GM19238 (cell line): ENCODE results near the gene BBS4.
A peak's percentile ranks its signal among the peaks of the same experiment; 100 is the strongest.

Experiments
- DNase-seq: peaks from one replicate; pipeline ENCODE4 v3.0.0; 2011; ENCODE audit warnings: low spot score; ENCODE audit not compliant: insufficient read length

Gene BBS4

GRCh38 chr15:72760590-72761260, 74.7 kb downstream of the BBS4 start:
- no peak for DNase-seq

GRCh38 chr15:72764656-72765055, 78.6 kb downstream of the BBS4 start:
- no peak for DNase-seq

GRCh38 chr15:72766025-72766424, 80.0 kb downstream of the BBS4 start:
- no peak for DNase-seq

GRCh38 chr15:72766780-72767179, 80.8 kb downstream of the BBS4 start:
- DNase-seq = no peak

- no peak for DNase-seq
Measured at GRCh38 chr15:72770673-72771328, 84.8 kb downstream of the BBS4 start.

GRCh38 chr15:72771329-72771725, 85.3 kb downstream of the BBS4 start:
- DNase-seq = no peak

- no peak for DNase-seq
Measured at GRCh38 chr15:72774696-72775383, 88.8 kb downstream of the BBS4 start.

- DNase-seq = no peak
Measured at GRCh38 chr15:72778796-72779195, 92.8 kb downstream of the BBS4 start.

- no peak for DNase-seq
Measured at GRCh38 chr15:72781631-72782030, 95.6 kb downstream of the BBS4 start.

- DNase-seq = no peak
Measured at GRCh38 chr15:72782274-72783003, 96.4 kb downstream of the BBS4 start.

GRCh38 chr15:72783004-72783639, 97.1 kb downstream of the BBS4 start:
- no peak for DNase-seq

- DNase-seq = peak; percentile 86
Measured at GRCh38 chr15:72783640-72784455, 97.8 kb downstream of the BBS4 start, which contains the start of gene ADPGK. Gene ADPGK, minus strand, starts transcription at chr15:72783758. Its CDS starts 67 bp downstream, at chr15:72783691.

GRCh38 chr15:72784456-72784876, 98.5 kb downstream of the BBS4 start:
- DNase-seq = no peak

GRCh38 chr15:72785432-72785831, 99.4 kb downstream of the BBS4 start:
- no peak for DNase-seq

GRCh38 chr15:72785841-72786240, 99.8 kb downstream of the BBS4 start:
- DNase-seq = no peak

- DNase-seq = no peak
Measured at GRCh38 chr15:72786242-72786641, 100.2 kb downstream of the BBS4 start.

GRCh38 chr15:72786676-72787345, 100.8 kb downstream of the BBS4 start:
- no peak for DNase-seq

GRCh38 chr15:72787526-72787925, 101.5 kb downstream of the BBS4 start:
- no peak for DNase-seq
